ENCODE results near the gene ZNF19.

- TF ChIP-seq, protein P1, sequence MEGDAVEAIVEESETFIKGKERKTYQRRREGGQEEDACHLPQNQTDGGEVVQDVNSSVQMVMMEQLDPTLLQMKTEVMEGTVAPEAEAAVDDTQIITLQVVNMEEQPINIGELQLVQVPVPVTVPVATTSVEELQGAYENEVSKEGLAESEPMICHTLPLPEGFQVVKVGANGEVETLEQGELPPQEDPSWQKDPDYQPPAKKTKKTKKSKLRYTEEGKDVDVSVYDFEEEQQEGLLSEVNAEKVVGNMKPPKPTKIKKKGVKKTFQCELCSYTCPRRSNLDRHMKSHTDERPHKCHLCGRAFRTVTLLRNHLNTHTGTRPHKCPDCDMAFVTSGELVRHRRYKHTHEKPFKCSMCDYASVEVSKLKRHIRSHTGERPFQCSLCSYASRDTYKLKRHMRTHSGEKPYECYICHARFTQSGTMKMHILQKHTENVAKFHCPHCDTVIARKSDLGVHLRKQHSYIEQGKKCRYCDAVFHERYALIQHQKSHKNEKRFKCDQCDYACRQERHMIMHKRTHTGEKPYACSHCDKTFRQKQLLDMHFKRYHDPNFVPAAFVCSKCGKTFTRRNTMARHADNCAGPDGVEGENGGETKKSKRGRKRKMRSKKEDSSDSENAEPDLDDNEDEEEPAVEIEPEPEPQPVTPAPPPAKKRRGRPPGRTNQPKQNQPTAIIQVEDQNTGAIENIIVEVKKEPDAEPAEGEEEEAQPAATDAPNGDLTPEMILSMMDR (IDR thresholded peaks at IDR 0.05; ENCODE audit: extremely low read depth in 1 of 2, insufficient read depth in 1 of 2, low read depth in 1 of 2, low read length in 2 of 2), result no peak
- no peak for TF ChIP-seq POLR2A (IDR thresholded peaks at IDR 0.05; ENCODE audit: low read depth, low read length)
- TF ChIP-seq, protein P2, sequence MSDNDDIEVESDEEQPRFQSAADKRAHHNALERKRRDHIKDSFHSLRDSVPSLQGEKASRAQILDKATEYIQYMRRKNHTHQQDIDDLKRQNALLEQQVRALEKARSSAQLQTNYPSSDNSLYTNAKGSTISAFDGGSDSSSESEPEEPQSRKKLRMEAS (IDR thresholded peaks at IDR 0.05; ENCODE audit: insufficient read depth, insufficient read length), result no peak
- TF ChIP-seq POLR2AphosphoS5 (IDR thresholded peaks at IDR 0.05; ENCODE audit: insufficient read depth, low read depth, low read length), result no peak
- TF ChIP-seq GATA2 (IDR thresholded peaks at IDR 0.05; ENCODE audit: insufficient read depth, insufficient read length, low read depth, low read length), result no peak
- no peak for TF ChIP-seq EZH2 (IDR thresholded peaks at IDR 0.05; ENCODE audit: borderline replicate concordance, low read depth, low read length, severe bottlenecking)
- no peak for TF ChIP-seq FOS (IDR thresholded peaks at IDR 0.05; ENCODE audit: borderline replicate concordance, insufficient read depth, low read length)
- TF ChIP-seq JUN (IDR thresholded peaks at IDR 0.05; ENCODE audit: borderline replicate concordance, insufficient read depth, insufficient read length, low read depth), result no peak
- no peak for TF ChIP-seq MYC (IDR thresholded peaks at IDR 0.05; ENCODE audit: low read depth, low read length)
Observed at GRCh38 chr16:71472931-71473330, 16.2 kb downstream of the ZNF19 start.

Measured in endothelial cell of umbilical vein (primary cell).